SKM-1 treated with dmso at 0.1 percent for 144 hours (cell line): Measurements from ENCODE around the gene NPLOC4.
"Not testable (repeated sequence)": the region's sequence is repeated elsewhere in the genome, so short reads cannot be mapped to it uniquely, and the experiment has no call there.

Experiments
- DNase-seq: peaks from one replicate; lab custom pipeline; 2025; ENCODE audit not compliant: unreplicated experiment; lab: John Stamatoyannopoulos, UW

Gene NPLOC4

GRCh38 chr17:81635973-81636504, 873 bp downstream of the NPLOC4 start:
- no peak for DNase-seq

DNA sequence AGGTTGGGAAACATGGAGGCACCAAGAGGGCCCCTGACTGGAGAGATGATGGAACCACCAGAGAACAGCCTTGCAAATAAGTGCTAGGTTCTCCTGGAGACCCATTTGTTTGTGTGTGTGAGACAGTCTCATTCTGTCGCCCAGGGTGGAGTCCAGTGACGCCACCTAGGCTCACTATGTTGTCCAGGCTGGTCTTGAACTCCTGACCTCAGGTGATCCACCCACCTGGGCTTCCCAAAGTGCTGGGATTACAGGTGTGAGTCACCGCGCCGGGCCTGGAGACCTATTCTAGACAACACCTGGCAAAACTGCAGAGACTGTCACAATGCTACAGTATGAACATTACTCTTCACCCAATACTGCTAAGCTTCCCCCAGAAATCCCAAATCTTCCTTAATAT, 1.5 kb downstream of the NPLOC4 start:
- DNase-seq: no peak

GRCh38 chr17:81631482-81631881, 5.4 kb downstream of the NPLOC4 start:
- DNase-seq: no peak

GRCh38 chr17:81630274-81630673, 6.6 kb downstream of the NPLOC4 start:
- no peak for DNase-seq

DNA sequence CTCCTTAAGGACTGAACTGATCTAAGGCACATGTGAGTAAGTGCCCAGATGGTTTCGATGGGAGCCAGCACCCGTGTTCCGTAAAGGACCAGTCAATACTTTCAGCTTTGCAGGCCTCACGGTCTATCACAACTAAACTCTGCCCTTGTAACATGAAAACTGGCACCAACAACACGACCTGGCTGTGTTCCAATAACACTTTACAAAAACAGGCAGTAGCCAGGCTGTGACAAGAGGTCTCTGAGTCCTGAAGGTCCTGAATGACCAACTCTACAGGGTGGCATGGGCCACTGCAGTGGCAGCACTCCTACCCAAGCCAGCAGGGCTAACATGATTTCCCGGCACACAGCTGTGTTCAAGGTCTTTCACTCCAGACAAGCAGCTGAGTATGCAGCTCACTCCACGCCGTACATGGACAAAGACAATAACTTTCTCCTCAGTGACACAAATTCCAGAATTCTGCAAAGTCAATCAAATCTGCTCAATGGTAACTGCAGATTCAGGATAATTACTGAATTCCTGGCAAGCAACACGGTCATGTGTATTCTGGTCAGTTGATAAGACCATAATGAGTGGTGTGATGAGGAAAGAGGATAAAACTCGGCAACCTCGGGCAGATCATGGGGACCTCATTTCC, 15.3 kb downstream of the NPLOC4 start:
- DNase-seq: no peak

GRCh38 chr17:81618307-81618706, 18.6 kb downstream of the NPLOC4 start:
- not testable (repeated sequence) for DNase-seq

- no peak for DNase-seq
Measured at GRCh38 chr17:81616877-81617276, 20.0 kb downstream of the NPLOC4 start.

- DNase-seq: no peak
Measured at GRCh38 chr17:81615401-81615930, 21.4 kb downstream of the NPLOC4 start.

DNA sequence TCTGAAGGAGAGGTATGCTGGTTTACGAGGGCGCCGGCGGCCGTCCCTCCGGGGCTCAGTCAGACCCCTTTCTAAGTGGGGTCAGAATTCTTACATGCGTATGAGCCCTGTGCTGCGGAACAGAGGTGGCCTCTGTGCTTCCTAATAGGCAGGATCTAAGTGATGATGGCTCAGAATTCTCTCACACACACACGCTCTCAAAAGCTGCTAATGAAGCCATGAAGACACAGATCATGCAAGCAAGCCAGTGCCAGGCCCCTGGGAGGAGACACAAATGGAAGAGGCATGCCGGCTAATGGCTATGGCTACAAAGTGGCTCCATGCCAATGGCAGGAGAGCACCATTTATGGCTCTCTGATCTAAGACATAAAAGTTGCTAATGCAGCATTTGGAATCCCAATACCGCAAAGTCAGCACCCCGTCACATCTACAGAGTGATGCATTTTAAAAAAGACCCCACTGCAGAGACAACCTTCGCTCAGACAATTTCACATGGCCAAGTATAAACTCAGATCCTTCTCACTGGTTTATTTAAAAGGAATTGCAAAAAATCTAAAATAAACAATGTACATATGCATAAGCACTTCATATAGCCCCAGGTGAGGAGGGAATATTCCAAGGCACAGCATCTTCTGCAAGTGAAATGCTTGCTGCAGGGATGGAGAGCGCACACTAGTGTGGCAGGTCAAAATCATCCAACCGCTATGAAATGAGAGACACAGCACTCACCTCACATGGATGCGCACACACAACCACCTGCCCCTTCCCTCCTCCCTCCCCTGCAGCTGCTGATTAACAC, 24.5 kb downstream of the NPLOC4 start:
- no peak for DNase-seq

- no peak for DNase-seq
Measured at GRCh38 chr17:81609541-81610311, 27.2 kb downstream of the NPLOC4 start.

GRCh38 chr17:81608605-81609004, 28.3 kb downstream of the NPLOC4 start:
- no peak for DNase-seq

DNA sequence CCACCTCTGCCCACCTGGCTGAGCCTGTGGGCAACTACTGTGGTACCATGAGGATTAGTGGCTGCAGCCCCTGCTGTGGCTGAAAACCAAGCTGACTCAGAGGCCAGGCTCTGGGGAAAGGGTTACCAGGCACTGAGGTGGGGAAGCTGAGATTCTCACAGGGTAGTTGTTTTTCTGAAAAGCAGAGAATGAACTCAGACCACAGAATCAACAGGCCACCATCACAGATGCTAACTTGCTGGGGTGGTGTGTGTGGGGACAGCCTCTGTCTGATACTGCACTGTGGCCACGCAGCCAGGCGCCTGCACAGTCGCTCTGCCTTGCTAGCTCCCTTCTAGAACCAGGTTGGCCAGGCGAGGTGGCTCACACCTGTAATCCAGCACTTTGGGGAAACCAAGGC, 28.8 kb downstream of the NPLOC4 start:
- no peak for DNase-seq

DNA sequence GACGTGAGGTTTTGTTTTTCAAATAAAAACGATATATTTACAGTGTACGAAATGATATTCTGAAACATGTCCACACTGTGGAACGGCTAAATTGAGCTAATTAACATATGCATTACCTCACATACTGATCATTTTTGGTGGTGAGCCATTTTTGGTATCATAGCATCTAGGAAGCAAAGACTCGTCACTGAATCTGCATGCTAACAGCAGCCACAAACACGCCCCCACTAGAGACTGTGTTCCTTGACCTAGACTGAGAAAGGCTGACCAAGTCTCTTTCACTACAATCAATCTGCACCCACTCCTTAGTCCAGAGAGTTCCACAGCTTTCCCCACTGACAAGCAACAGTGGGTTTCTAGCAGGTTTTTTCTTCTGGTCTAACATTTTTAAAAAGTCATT, 29.5 kb downstream of the NPLOC4 start:
- DNase-seq: no peak

GRCh38 chr17:81603846-81604610, 32.9 kb downstream of the NPLOC4 start:
- no peak for DNase-seq

DNA sequence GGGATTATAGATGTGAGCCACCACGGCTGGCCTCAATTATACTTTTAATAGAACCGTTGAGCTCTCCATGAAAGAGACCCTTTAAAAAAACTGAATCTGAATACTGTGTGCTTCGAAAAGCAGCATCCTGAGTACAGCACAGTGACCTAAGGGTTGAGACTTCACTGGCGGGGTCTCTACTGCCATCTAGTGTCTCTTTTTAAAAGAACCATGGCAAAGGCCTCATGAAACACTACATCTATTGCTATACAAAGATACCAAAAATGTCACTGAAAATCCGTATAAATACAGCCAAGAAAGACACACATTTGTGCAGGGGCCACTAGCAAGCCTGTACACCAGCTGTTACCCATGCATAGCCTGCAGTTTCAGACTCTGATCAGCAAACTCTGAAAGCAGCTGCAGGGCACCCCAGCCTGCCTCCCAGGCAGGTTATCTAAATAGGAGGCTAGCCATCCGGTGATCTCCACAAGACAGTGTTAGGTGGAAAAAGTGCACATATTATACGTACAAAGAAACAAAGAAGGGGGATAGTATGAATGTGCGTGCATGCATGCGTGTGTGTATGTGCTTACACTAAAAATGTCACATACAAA, 35.3 kb downstream of the NPLOC4 start:
- peak; percentile 41 for DNase-seq

DNA sequence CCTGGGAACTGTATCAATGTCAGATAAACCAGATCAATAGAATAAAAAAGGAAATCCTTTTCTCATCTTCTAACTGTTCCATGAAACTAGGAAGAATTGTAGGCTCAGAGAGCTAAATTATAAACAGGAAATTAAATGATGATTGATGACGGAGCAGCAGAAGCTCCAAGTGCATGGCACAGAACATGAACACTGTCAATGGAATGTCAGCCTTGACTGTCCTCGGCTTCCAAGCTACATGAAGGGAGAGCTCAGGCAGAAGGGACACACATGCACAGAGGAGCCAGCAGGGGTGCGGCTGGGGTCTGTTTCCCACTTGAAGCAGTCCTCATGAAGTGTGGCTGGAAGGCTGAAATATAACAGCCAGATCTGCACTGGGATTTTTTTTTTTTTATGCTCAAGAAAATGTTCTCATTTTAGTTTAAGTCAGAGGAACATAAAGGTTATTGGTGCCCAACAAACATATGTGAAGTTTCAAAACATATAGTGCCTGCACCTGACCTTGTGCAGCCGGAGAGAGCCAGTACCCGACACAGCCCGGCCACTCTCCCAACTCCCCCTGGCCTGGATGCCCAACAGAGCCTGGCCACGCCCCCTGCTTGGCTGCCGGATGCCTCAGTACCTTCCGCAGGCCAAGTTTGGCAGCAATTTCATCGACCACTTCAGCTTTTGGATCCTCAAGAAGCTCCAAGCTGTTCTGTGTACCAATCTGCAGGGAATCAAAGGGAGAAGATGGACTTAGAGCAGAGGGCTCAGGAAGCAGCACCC, 37.0 kb downstream of the NPLOC4 start:
- no peak for DNase-seq

- no peak for DNase-seq
Measured at GRCh38 chr17:81593105-81593871, 43.6 kb downstream of the NPLOC4 start.

GRCh38 chr17:81591971-81592370, 44.9 kb downstream of the NPLOC4 start:
- DNase-seq: no peak

DNA sequence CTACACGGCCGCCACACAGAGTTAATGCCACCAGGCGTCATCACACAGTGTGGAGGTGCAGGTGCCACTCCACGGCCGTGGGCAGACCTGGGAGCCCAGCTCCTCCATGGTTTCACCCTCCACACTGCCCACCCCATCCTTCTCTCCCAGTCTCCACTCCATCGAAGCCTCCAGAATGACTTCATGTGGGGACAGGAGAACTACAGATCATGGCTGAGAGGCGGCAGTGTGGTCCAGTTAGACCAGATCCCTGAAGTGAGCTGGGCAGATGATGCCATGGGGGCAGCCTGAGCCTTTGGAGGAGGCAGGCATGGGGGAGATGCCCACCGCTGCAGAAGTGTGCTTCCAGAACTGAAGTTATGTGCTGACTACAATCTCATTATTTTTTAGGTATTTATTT, 46.8 kb downstream of the NPLOC4 start:
- DNase-seq: no peak
